Jurkat, Clone E6-1 (cell line): ENCODE data around the gene TENT5C.

Experiments
- DNase-seq: peaks from one replicate; pipeline ENCODE4 v3.0.0-alpha.2; 2011; ENCODE audit warnings: low read depth, low spot score
- H3K4me3 ChIP-seq: 2 replicates; pipeline ENCODE4 v1.5.1; 2011; ENCODE audit warnings: mild to moderate bottlenecking, low read length, control low read depth, moderate library complexity

Gene TENT5C

GRCh38 chr1:117660271-117660965 lies 54.6 kb downstream of the TENT5C start:
- H3K4me3 ChIP-seq, result no peak overlapping the region
- no peak for DNase-seq

- DNase-seq, result peak; percentile 68
- H3K4me3 ChIP-seq, result no peak overlapping the region
Observed at GRCh38 chr1:117661027-117661426, 55.2 kb downstream of the TENT5C start.

- H3K4me3 ChIP-seq, result no peak overlapping the region
Observed at GRCh38 chr1:117662667-117663066, 56.8 kb downstream of the TENT5C start.

GRCh38 chr1:117663156-117663902 lies 57.5 kb downstream of the TENT5C start:
- DNase-seq, result no peak
- no peak overlapping the region for H3K4me3 ChIP-seq

More at GRCh38 chr1:117662667-117663066, 56.8 kb downstream of the TENT5C start:
- DNase-seq, result no peak

- H3K4me3 ChIP-seq, result no peak overlapping the region
Observed at GRCh38 chr1:117664314-117664713, 58.5 kb downstream of the TENT5C start.

GRCh38 chr1:117665556-117666270 lies 59.9 kb downstream of the TENT5C start:
- DNase-seq, result no peak

More at GRCh38 chr1:117664314-117664713, 58.5 kb downstream of the TENT5C start:
- DNase-seq, result no peak

GRCh38 chr1:117669572-117669971 lies 63.7 kb downstream of the TENT5C start:
- H3K4me3 ChIP-seq, result no peak overlapping the region
- no peak for DNase-seq

More at GRCh38 chr1:117665556-117666270, 59.9 kb downstream of the TENT5C start:
- H3K4me3 ChIP-seq, result no peak overlapping the region

GRCh38 chr1:117670976-117671780 lies 65.3 kb downstream of the TENT5C start:
- DNase-seq, result no peak
- no peak overlapping the region for H3K4me3 ChIP-seq

GRCh38 chr1:117671781-117672501 lies 66.1 kb downstream of the TENT5C start:
- DNase-seq, result no peak
- H3K4me3 ChIP-seq, result no peak overlapping the region

- no peak overlapping the region for H3K4me3 ChIP-seq
- DNase-seq, result no peak
Observed at GRCh38 chr1:117672756-117673155, 66.9 kb downstream of the TENT5C start.

GRCh38 chr1:117673405-117673804 lies 67.6 kb downstream of the TENT5C start:
- DNase-seq, result no peak

GRCh38 chr1:117674521-117675400 lies 68.9 kb downstream of the TENT5C start:
- peak; percentile 54 for DNase-seq
- H3K4me3 ChIP-seq, result no peak overlapping the region

More at GRCh38 chr1:117673405-117673804, 67.6 kb downstream of the TENT5C start:
- H3K4me3 ChIP-seq, result no peak overlapping the region

- H3K4me3 ChIP-seq, result no peak overlapping the region
- DNase-seq, result no peak
Observed at GRCh38 chr1:117675907-117676430, 70.1 kb downstream of the TENT5C start.

GRCh38 chr1:117676615-117677130 lies 70.8 kb downstream of the TENT5C start:
- DNase-seq, result no peak
- no peak overlapping the region for H3K4me3 ChIP-seq
